HG02973 (cell line): ENCODE results near the gene GALC.

ENCODE experiments used
- ATAC-seq: cut with Tn5 transposase; IDR thresholded peaks from one replicate; pipeline ENCODE4 v1.9.1; 2021; ENCODE audit warnings: moderate library complexity; ENCODE audit not compliant: unreplicated experiment

GALC gene

GRCh38 chr14:87894920-87895319 is 98.1 kb downstream of the GALC start:
- ATAC-seq = no peak

GRCh38 chr14:87892763-87893162 is 100.2 kb downstream of the GALC start:
- no peak for ATAC-seq

- ATAC-seq = no peak
Observed at GRCh38 chr14:87888136-87888999, 104.6 kb downstream of the GALC start.

- ATAC-seq = no peak
Observed at GRCh38 chr14:87883750-87884149, 109.2 kb downstream of the GALC start.
